ENCODE measurements around the gene CNOT6L.

Gene CNOT6L

DNA sequence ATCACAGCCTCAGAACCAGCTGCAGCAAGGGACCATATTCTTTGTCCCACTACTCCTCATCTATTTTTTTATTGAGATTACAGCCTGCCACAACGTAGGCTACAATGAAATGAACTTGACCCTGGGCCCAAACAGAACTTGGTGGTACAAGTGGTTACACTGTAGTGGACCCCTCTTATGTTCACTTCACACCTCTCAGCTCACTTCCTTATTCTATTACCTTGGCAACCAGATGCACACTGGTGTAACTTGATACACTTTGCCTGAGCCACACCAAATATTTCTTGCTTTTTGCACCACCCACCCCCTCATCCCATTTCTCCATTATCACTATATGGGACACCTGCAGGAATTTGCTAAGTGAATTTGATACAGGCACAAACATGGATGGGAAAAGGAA lies 107.7 kb downstream of the CNOT6L start:
- Histone ChIP-seq H3K27me3 (ENCODE audit: control insufficient read depth in 1 of 2, insufficient read depth in 2 of 2, low read length in 2 of 2) (no peaks in the 10 kb centered on the region), H3K9ac (ENCODE audit: low read length in 2 of 2) (no peak overlapping the region), H3K27ac (ENCODE audit: low read length) (no peak overlapping the region), H3K9me3 (ENCODE audit: control insufficient read depth in 2 of 2, low read length in 2 of 2) (no peaks in the 10 kb centered on the region), H3K4me1 (ENCODE audit: control insufficient read depth, insufficient read depth, low read length) (no peaks in the 10 kb centered on the region), H3K36me3 (ENCODE audit: control insufficient read depth in 2 of 2, insufficient read depth in 2 of 2, low read length in 2 of 2) (peaks cover 0 to 3% of the 10 kb centered on the region in 2 donors), H3K4me3 (ENCODE audit: low read length in 2 of 2) (no peak overlapping the region)

DNA sequence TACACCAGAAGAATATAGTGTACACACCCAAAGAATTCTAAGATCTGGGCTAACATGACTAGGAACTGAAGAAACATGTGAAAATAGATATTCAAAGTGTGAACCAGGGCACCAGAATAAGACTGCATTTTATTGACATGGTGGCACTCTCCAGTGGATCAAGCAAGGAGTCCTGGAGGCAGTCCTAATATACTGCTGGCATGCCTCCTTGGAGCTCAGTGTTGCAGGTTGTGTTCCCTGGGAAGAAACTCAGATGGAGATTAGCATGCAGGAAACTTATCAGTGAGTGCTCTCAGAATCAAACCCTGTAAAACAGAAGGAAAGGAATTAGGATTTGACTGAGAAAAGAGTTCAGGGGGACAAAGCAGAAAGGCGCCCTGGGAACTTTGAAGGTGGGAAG lies 108.5 kb downstream of the CNOT6L start:
- Histone ChIP-seq H3K36me3 (ENCODE audit: control insufficient read depth in 2 of 2, insufficient read depth in 2 of 2, low read length in 2 of 2) (peaks cover 0 to 3% of the 10 kb centered on the region in 2 donors), H3K9me3 (ENCODE audit: control insufficient read depth in 2 of 2, low read length in 2 of 2) (no peaks in the 10 kb centered on the region), H3K27ac (ENCODE audit: low read length) (no peak overlapping the region), H3K27me3 (ENCODE audit: control insufficient read depth in 1 of 2, insufficient read depth in 2 of 2, low read length in 2 of 2) (no peaks in the 10 kb centered on the region), H3K9ac (ENCODE audit: low read length in 2 of 2) (no peak overlapping the region), H3K4me1 (ENCODE audit: control insufficient read depth, insufficient read depth, low read length) (no peaks in the 10 kb centered on the region), H3K4me3 (ENCODE audit: low read length in 2 of 2) (no peak overlapping the region)

DNA sequence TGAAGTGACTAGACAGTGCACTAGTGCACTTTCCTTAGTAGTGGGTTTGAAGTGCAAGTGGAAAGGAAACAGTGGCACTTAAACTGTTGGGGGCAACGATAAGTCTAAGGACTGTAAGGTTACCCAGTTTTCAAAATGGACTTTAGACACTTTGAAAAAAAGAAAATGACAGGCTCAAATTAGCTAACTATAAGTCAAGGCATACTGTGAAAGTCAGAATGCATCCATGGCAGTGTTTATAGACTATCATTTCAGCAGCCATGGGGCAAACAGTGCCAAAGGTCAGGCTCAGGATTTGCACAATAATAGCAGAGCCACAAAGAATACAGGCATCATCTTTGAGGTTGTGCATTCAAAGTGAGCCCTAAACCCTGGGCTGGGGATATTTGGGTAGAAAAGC lies 109.1 kb downstream of the CNOT6L start:
- H3K9me3 ChIP-seq (ENCODE audit: control insufficient read depth in 2 of 2, low read length in 2 of 2) = no peaks in the 10 kb centered on the region
- H3K36me3 ChIP-seq (ENCODE audit: control insufficient read depth in 2 of 2, insufficient read depth in 2 of 2, low read length in 2 of 2) = peaks cover 0 to 3% of the 10 kb centered on the region in 2 donors
- H3K27ac ChIP-seq (ENCODE audit: low read length) = no peak overlapping the region
- no peaks in the 10 kb centered on the region for H3K4me1 ChIP-seq (ENCODE audit: control insufficient read depth, insufficient read depth, low read length)
- no peak overlapping the region for H3K4me3 ChIP-seq (ENCODE audit: low read length in 2 of 2)
- no peak overlapping the region for H3K9ac ChIP-seq (ENCODE audit: low read length in 2 of 2)
- H3K27me3 ChIP-seq (ENCODE audit: control insufficient read depth in 1 of 2, insufficient read depth in 2 of 2, low read length in 2 of 2) = no peaks in the 10 kb centered on the region

DNA sequence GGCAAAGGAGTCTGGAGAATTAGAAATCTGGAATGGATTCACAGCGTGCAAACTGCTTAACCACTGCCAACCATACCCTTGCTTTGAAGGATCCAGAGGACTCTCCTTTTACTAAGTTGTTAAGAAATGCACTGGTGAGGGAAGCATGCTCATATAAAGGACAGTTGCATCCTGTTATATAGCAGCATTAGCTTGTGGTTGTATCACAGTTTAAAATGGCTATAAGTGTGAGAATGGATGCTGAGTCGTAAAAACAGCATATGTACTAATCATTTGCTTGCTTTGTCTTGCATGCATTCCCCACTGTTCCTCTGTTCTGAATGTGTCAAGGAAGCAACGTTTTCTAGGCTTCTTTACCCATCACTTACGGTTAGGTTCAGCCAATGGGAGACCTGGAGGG lies 112.5 kb downstream of the CNOT6L start:
- Histone ChIP-seq H3K36me3 (ENCODE audit: control insufficient read depth in 2 of 2, insufficient read depth in 2 of 2, low read length in 2 of 2) (peaks cover 0 to 3% of the 10 kb centered on the region in 2 donors), H3K4me1 (ENCODE audit: control insufficient read depth, insufficient read depth, low read length) (no peaks in the 10 kb centered on the region), H3K9ac (ENCODE audit: low read length in 2 of 2) (no peak overlapping the region), H3K27me3 (ENCODE audit: control insufficient read depth in 1 of 2, insufficient read depth in 2 of 2, low read length in 2 of 2) (no peaks in the 10 kb centered on the region), H3K9me3 (ENCODE audit: control insufficient read depth in 2 of 2, low read length in 2 of 2) (no peaks in the 10 kb centered on the region), H3K4me3 (ENCODE audit: low read length in 2 of 2) (no peak overlapping the region), H3K27ac (ENCODE audit: low read length) (no peak overlapping the region)

- Histone ChIP-seq H3K27me3 (ENCODE audit: control insufficient read depth in 1 of 2, insufficient read depth in 2 of 2, low read length in 2 of 2) (no peaks in the 10 kb centered on the region), H3K9me3 (ENCODE audit: control insufficient read depth in 2 of 2, low read length in 2 of 2) (no peaks in the 10 kb centered on the region), H3K4me1 (ENCODE audit: control insufficient read depth, insufficient read depth, low read length) (no peaks in the 10 kb centered on the region), H3K27ac (ENCODE audit: low read length) (no peak overlapping the region), H3K36me3 (ENCODE audit: control insufficient read depth in 2 of 2, insufficient read depth in 2 of 2, low read length in 2 of 2) (no peaks in the 10 kb centered on the region), H3K4me3 (ENCODE audit: low read length in 2 of 2) (no peak overlapping the region), H3K9ac (ENCODE audit: low read length in 2 of 2) (no peak overlapping the region)
Observed at GRCh38 chr4:77703666-77704065, 115.5 kb downstream of the CNOT6L start.

GRCh38 chr4:77701121-77701520 lies 118.0 kb downstream of the CNOT6L start:
- Histone ChIP-seq H3K9me3 (ENCODE audit: control insufficient read depth in 2 of 2, low read length in 2 of 2) (no peaks in the 10 kb centered on the region), H3K27me3 (ENCODE audit: control insufficient read depth in 1 of 2, insufficient read depth in 2 of 2, low read length in 2 of 2) (no peaks in the 10 kb centered on the region), H3K9ac (ENCODE audit: low read length in 2 of 2) (no peak overlapping the region), H3K4me3 (ENCODE audit: low read length in 2 of 2) (no peak overlapping the region), H3K4me1 (ENCODE audit: control insufficient read depth, insufficient read depth, low read length) (no peaks in the 10 kb centered on the region), H3K36me3 (ENCODE audit: control insufficient read depth in 2 of 2, insufficient read depth in 2 of 2, low read length in 2 of 2) (no peaks in the 10 kb centered on the region), H3K27ac (ENCODE audit: low read length) (no peak overlapping the region)

DNA sequence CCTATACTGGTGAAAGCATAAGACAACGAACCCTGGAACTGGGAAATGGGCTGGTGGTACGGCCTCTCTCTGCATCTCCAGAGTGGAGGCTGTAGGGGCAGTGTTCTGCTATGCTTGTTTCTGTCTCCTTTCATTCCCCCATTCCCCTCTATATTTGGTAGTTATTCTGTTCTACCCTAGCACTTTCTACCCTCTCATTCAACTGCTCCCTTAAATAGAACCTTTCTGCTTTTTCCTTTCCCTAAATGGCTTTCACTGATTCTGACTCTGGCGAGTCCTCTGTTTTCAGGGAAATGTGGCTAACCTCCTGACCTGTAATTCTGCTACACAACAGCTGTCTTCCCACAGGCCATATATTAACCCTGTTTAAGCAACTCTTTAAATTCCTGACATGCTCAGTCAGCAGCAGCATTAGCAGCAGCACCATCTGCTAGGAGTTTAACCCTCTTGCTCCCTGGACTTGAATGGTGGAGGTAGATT lies 119.4 kb downstream of the CNOT6L start:
- Histone ChIP-seq H3K9ac (ENCODE audit: low read length in 2 of 2) (no peak overlapping the region), H3K27ac (ENCODE audit: low read length) (peak overlapping the region; percentile 25)

GRCh38 chr4:77697860-77698590 lies 121.1 kb downstream of the CNOT6L start:
- peak overlapping the region; percentile 10 to 30 for H3K4me3 ChIP-seq (ENCODE audit: low read length in 2 of 2)
- no peaks in the 10 kb centered on the region for H3K27me3 ChIP-seq (ENCODE audit: control insufficient read depth in 1 of 2, insufficient read depth in 2 of 2, low read length in 2 of 2)
- no peaks in the 10 kb centered on the region for H3K4me1 ChIP-seq (ENCODE audit: control insufficient read depth, insufficient read depth, low read length)
- H3K9ac ChIP-seq (ENCODE audit: low read length in 2 of 2) = no peak overlapping the region
- no peaks in the 10 kb centered on the region for H3K36me3 ChIP-seq (ENCODE audit: control insufficient read depth in 2 of 2, insufficient read depth in 2 of 2, low read length in 2 of 2)
- H3K27ac ChIP-seq (ENCODE audit: low read length) = peak overlapping the region; percentile 8
- no peaks in the 10 kb centered on the region for H3K9me3 ChIP-seq (ENCODE audit: control insufficient read depth in 2 of 2, low read length in 2 of 2)

More for the DNA sequence above, 119.4 kb downstream of the CNOT6L start:
- Histone ChIP-seq H3K4me3 (ENCODE audit: low read length in 2 of 2) (peak overlapping the region in 1 of 2 donors; percentile 17), H3K9me3 (ENCODE audit: control insufficient read depth in 2 of 2, low read length in 2 of 2) (no peaks in the 10 kb centered on the region), H3K27me3 (ENCODE audit: control insufficient read depth in 1 of 2, insufficient read depth in 2 of 2, low read length in 2 of 2) (no peaks in the 10 kb centered on the region), H3K4me1 (ENCODE audit: control insufficient read depth, insufficient read depth, low read length) (no peaks in the 10 kb centered on the region), H3K36me3 (ENCODE audit: control insufficient read depth in 2 of 2, insufficient read depth in 2 of 2, low read length in 2 of 2) (no peaks in the 10 kb centered on the region)

DNA sequence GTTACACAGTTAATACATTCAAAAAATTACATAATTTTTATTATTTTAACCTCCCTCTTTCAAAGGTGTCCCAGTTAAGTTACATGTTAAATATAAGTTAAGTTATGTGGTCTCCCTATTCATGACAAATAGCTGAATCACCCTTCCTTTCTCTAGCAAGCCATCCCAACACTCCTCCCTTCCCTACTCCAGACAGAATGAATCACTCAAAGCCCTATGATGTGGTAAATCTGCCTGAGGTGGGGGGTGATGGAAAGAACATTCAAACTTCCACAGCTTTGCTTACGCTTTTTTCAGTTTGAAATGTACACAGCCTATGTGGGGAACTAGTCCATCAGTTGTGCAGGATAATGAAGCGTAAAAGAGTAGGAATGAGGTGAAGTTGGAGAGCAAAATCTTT lies 123.4 kb downstream of the CNOT6L start:
- H3K9ac ChIP-seq (ENCODE audit: low read length in 2 of 2) = no peak overlapping the region
- no peak overlapping the region for H3K4me3 ChIP-seq (ENCODE audit: low read length in 2 of 2)
- no peaks in the 10 kb centered on the region for H3K9me3 ChIP-seq (ENCODE audit: control insufficient read depth in 2 of 2, low read length in 2 of 2)
- no peak overlapping the region for H3K27ac ChIP-seq (ENCODE audit: low read length)
- no peaks in the 10 kb centered on the region for H3K4me1 ChIP-seq (ENCODE audit: control insufficient read depth, insufficient read depth, low read length)
- no peaks in the 10 kb centered on the region for H3K36me3 ChIP-seq (ENCODE audit: control insufficient read depth in 2 of 2, insufficient read depth in 2 of 2, low read length in 2 of 2)
- no peaks in the 10 kb centered on the region for H3K27me3 ChIP-seq (ENCODE audit: control insufficient read depth in 1 of 2, insufficient read depth in 2 of 2, low read length in 2 of 2)

GRCh38 chr4:77692847-77693432 lies 126.2 kb downstream of the CNOT6L start:
- Histone ChIP-seq H3K27me3 (ENCODE audit: control insufficient read depth in 1 of 2, insufficient read depth in 2 of 2, low read length in 2 of 2) (no peaks in the 10 kb centered on the region), H3K36me3 (ENCODE audit: control insufficient read depth in 2 of 2, insufficient read depth in 2 of 2, low read length in 2 of 2) (no peaks in the 10 kb centered on the region), H3K9ac (ENCODE audit: low read length in 2 of 2) (no peak overlapping the region), H3K27ac (ENCODE audit: low read length) (no peak overlapping the region), H3K4me3 (ENCODE audit: low read length in 2 of 2) (no peak overlapping the region), H3K9me3 (ENCODE audit: control insufficient read depth in 2 of 2, low read length in 2 of 2) (no peaks in the 10 kb centered on the region), H3K4me1 (ENCODE audit: control insufficient read depth, insufficient read depth, low read length) (no peaks in the 10 kb centered on the region)

DNA sequence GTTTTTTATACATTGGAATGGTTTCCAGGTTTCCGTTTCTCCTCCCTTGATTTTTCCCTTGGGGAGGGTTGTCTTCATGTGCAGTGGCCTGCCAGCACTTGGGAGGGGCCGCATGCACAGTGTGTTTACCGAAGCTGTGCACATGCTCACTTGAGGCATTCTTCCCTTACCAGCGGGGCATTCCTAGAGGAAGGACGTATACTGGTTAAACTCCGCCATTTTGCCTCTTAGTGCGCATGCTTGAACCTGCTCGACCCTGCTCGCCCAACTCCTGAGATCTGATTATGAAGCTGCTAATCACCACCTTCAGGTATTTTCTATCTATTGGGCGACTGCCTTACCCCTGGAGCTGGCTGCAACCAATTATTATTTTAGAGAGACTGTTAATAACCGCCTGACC lies 137.4 kb downstream of the CNOT6L start:
- H3K4me3 ChIP-seq (ENCODE audit: low read length in 2 of 2) = no peak overlapping the region
- no peaks in the 10 kb centered on the region for H3K4me1 ChIP-seq (ENCODE audit: control insufficient read depth, insufficient read depth, low read length)
- H3K9me3 ChIP-seq (ENCODE audit: control insufficient read depth in 2 of 2, low read length in 2 of 2) = no peaks in the 10 kb centered on the region
- H3K36me3 ChIP-seq (ENCODE audit: control insufficient read depth in 2 of 2, insufficient read depth in 2 of 2, low read length in 2 of 2) = no peaks in the 10 kb centered on the region
- H3K9ac ChIP-seq (ENCODE audit: low read length in 2 of 2) = no peak overlapping the region
- H3K27me3 ChIP-seq (ENCODE audit: control insufficient read depth in 1 of 2, insufficient read depth in 2 of 2, low read length in 2 of 2) = no peaks in the 10 kb centered on the region
- H3K27ac ChIP-seq (ENCODE audit: low read length) = no peak overlapping the region
